OCI-LY1 (cell line): Measurements from ENCODE around the gene CPT1C.

Experiments
- H2AFZ ChIP-seq: fragments of 200-600 bp; sonication (generic), shearing (Covaris generic); 2 replicates; pipeline ENCODE4 v1.6.0; 2014; ENCODE audit warnings: antibody characterized with exemption, mild to moderate bottlenecking, low read length
- H3F3A ChIP-seq: fragments of 200-600 bp; sonication (generic), shearing (Covaris generic); 2 replicates; pipeline ENCODE4 v1.6.0; 2014; ENCODE audit warnings: mild to moderate bottlenecking, antibody characterized with exemption, low read length, moderate library complexity; ENCODE audit not compliant: insufficient read depth
- H3K27ac ChIP-seq: fragments of 200-600 bp; sonication (generic); 2 replicates; pipeline ENCODE4 v1.5.1; 2014; ENCODE audit warnings: low read length, mixed run types, mild to moderate bottlenecking, low read depth; ENCODE audit not compliant: poor library complexity, severe bottlenecking
- H3K27me3 ChIP-seq: fragments of 200-600 bp; sonication (generic); 2 replicates; pipeline ENCODE4 v1.6.0; 2014; ENCODE audit warnings: antibody characterized with exemption, mild to moderate bottlenecking, low read length, moderate library complexity; ENCODE audit not compliant: insufficient read depth
- H3K36me3 ChIP-seq: fragments of 200-600 bp; sonication (generic); 2 replicates; pipeline ENCODE4 v1.6.1; 2014; ENCODE audit warnings: mild to moderate bottlenecking, antibody characterized with exemption, low read length, moderate library complexity, mixed read lengths; ENCODE audit not compliant: insufficient read depth
- H3K4me1 ChIP-seq: fragments of 200-600 bp; sonication (generic); 2 replicates; pipeline ENCODE4 v1.5.1; 2014; ENCODE audit warnings: mild to moderate bottlenecking, low read length, moderate library complexity; ENCODE audit not compliant: insufficient read depth, severe bottlenecking
- H3K4me2 ChIP-seq: fragments of 200-600 bp; sonication (generic), shearing (Covaris generic); 2 replicates; pipeline ENCODE4 v1.6.1; 2014; ENCODE audit warnings: low read length
- H3K4me3 ChIP-seq: fragments of 200-600 bp; sonication (generic); 2 replicates; pipeline ENCODE4 v1.5.1; 2014; ENCODE audit warnings: low read length, low read depth, mild to moderate bottlenecking, mixed read lengths; ENCODE audit not compliant: poor library complexity, severe bottlenecking
- H3K79me2 ChIP-seq: fragments of 200-600 bp; shearing (Covaris generic); 2 replicates; pipeline ENCODE4 v1.6.1; 2016; ENCODE audit warnings: mixed run types, low read length, mixed read lengths; ENCODE audit not compliant: insufficient read depth
- H3K9ac ChIP-seq: fragments of 200-600 bp; sonication (generic), shearing (Covaris generic); 2 replicates; pipeline ENCODE4 v1.6.1; 2014; ENCODE audit warnings: mild to moderate bottlenecking, low read length, mixed read lengths
- H3K9me2 ChIP-seq: fragments of 200-600 bp; sonication (generic), shearing (Covaris generic); 2 replicates; pipeline ENCODE4 v1.6.1; 2014; ENCODE audit warnings: low read depth, mild to moderate bottlenecking, low read length, mixed read lengths
- H3K9me3 ChIP-seq: fragments of 200-600 bp; shearing (Covaris generic); 2 replicates; pipeline ENCODE4 v1.6.1; 2014; ENCODE audit warnings: low read length, mixed read lengths
- H4K20me1 ChIP-seq: fragments of 200-600 bp; sonication (generic), shearing (Covaris generic); 2 replicates; pipeline ENCODE4 v1.6.0; 2016; ENCODE audit warnings: mild to moderate bottlenecking, low read length; ENCODE audit not compliant: insufficient read depth
- EZH2 ChIP-seq: fragments of 200-600 bp; sonication (generic), shearing (Covaris generic); IDR thresholded peaks from 2 replicates; pipeline ENCODE4 v1.8.0; 2017; ENCODE audit warnings: borderline replicate concordance, mixed run types, mild to moderate bottlenecking, antibody characterized with exemption, low read length, moderate library complexity, mixed read lengths
- TF ChIP-seq, protein P1 (sequence below): fragments of 200-600 bp; sonication (generic), shearing (Covaris generic); IDR thresholded peaks from 2 replicates; pipeline ENCODE4 v1.5.1; 2017; ENCODE audit warnings: mild to moderate bottlenecking, antibody characterized with exemption, low read length, moderate library complexity, mixed read lengths

The CPT1C gene

DNA sequence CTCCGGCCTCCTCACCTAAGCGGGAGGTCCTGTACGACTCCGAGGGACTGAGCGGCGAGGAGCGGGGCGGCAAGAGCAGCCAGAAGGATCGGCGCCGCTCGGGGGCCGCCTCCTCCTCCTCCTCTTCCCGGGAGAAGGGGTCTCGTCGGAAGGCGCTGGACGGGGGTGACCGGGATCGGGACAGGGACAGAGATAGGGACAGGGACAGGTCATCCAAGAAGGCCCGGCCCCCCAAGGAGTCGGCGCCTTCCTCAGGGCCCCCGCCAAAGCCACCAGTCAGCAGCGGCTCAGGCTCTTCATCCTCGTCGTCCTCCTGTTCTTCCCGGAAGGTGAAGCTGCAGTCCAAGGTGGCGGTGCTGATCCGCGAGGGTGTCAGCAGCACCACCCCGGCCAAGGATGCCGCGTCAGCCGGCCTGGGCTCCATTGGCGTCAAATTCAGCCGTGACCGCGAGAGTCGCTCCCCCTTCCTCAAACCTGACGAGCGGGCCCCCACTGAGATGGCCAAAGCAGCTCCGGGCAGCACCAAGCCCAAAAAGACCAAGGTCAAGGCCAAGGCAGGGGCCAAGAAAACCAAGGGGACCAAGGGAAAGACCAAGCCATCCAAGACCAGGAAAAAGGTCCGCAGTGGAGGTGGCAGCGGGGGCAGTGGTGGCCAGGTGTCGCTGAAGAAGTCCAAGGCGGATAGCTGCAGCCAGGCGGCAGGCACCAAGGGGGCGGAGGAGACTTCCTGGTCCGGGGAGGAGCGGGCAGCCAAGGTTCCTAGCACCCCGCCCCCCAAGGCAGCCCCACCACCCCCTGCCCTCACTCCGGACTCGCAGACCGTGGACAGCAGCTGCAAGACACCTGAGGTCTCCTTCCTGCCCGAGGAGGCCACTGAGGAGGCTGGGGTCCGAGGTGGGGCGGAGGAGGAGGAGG lies 38.1 kb upstream of the CPT1C start:
- Histone ChIP-seq H3K4me2 (no peak overlapping the region), H3K27me3 (no peaks in the 10 kb centered on the region), H3K27ac (no peak overlapping the region), H3F3A (no peaks in the 10 kb centered on the region), H3K36me3 (peaks cover 74% of the 10 kb centered on the region), H3K4me1 (no peaks in the 10 kb centered on the region), H3K9me3 (no peaks in the 10 kb centered on the region), H2AFZ (no peak overlapping the region), H3K9ac (no peak overlapping the region), H3K4me3 (no peak overlapping the region), H3K79me2 (no peaks in the 10 kb centered on the region), H3K9me2 (no peaks in the 10 kb centered on the region), H4K20me1 (no peaks in the 10 kb centered on the region)
- no peak for TF ChIP-seq EZH2
- TF ChIP-seq, protein P1, sequence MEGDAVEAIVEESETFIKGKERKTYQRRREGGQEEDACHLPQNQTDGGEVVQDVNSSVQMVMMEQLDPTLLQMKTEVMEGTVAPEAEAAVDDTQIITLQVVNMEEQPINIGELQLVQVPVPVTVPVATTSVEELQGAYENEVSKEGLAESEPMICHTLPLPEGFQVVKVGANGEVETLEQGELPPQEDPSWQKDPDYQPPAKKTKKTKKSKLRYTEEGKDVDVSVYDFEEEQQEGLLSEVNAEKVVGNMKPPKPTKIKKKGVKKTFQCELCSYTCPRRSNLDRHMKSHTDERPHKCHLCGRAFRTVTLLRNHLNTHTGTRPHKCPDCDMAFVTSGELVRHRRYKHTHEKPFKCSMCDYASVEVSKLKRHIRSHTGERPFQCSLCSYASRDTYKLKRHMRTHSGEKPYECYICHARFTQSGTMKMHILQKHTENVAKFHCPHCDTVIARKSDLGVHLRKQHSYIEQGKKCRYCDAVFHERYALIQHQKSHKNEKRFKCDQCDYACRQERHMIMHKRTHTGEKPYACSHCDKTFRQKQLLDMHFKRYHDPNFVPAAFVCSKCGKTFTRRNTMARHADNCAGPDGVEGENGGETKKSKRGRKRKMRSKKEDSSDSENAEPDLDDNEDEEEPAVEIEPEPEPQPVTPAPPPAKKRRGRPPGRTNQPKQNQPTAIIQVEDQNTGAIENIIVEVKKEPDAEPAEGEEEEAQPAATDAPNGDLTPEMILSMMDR: no peak

DNA sequence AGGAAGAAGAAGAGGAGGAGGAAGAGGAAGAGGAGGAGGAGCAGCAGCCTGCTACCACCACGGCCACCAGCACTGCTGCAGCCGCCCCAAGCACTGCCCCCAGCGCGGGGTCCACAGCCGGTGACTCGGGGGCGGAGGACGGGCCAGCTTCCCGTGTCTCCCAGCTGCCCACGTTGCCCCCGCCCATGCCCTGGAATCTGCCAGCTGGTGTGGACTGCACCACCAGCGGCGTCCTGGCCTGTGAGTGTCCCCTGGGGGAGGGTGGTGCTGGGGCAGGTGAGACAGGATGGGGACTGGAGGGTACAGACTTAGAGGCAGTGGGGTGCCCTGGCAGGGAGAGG lies 37.5 kb upstream of the CPT1C start:
- TF ChIP-seq, protein P1: no peak
- no peak for TF ChIP-seq EZH2
- Histone ChIP-seq H3K9me3 (no peaks in the 10 kb centered on the region), H4K20me1 (no peaks in the 10 kb centered on the region), H3K27ac (no peak overlapping the region), H3K4me3 (no peak overlapping the region), H3F3A (no peaks in the 10 kb centered on the region), H2AFZ (no peak overlapping the region), H3K36me3 (peaks cover 81% of the 10 kb centered on the region), H3K79me2 (no peaks in the 10 kb centered on the region), H3K4me2 (no peak overlapping the region), H3K9me2 (no peaks in the 10 kb centered on the region), H3K4me1 (no peaks in the 10 kb centered on the region), H3K27me3 (no peaks in the 10 kb centered on the region), H3K9ac (no peak overlapping the region)

DNA sequence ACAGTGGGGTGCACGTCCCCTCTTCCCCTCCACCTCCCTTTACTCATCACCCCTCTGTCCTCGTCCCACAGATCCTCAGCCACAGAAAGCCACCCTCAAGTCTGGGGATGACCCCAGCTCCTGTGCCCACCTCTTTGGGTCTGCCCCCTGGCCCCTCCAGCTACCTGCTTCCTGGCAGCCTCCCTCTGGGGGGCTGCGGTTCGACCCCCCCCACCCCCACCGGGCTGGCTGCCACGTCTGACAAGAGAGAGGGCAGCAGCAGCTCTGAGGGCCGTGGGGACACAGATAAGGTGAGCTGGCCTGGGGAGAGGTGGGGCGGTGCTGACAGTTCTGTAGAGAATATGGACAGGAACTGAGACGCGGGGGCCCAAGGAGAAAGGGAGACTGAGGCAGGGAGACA lies 36.3 kb upstream of the CPT1C start:
- TF ChIP-seq EZH2: no peak
- TF ChIP-seq, protein P1: no peak
- Histone ChIP-seq H3K9me3 (no peaks in the 10 kb centered on the region), H3K4me2 (no peak overlapping the region), H3K4me3 (no peak overlapping the region), H3F3A (no peaks in the 10 kb centered on the region), H3K27ac (no peak overlapping the region), H3K4me1 (no peaks in the 10 kb centered on the region), H3K36me3 (peaks cover 86% of the 10 kb centered on the region), H3K27me3 (no peaks in the 10 kb centered on the region), H4K20me1 (no peaks in the 10 kb centered on the region), H3K9ac (no peak overlapping the region), H3K9me2 (no peaks in the 10 kb centered on the region), H3K79me2 (no peaks in the 10 kb centered on the region), H2AFZ (no peak overlapping the region)
